Lung (tissue), 12 donors: ENCODE results near the gene PPP1R12C. TPM values are rescaled to one million over a fixed set of nuclear protein-coding genes. Genes with fewer than 3 reads are reported as not detected.
"Not testable (repeated sequence)": the region's sequence is repeated elsewhere in the genome, so short reads cannot be mapped to it uniquely, and the experiment has no call there.

Experiments used
- ATAC-seq: fragments of 200-7000 bp; cut with Tn5 transposase; one replicate; pipeline ENCODE4 v1.9.1; 2020; ENCODE audit warnings: moderate number of reproducible peaks; ENCODE audit not compliant: insufficient read depth, low FRiP score
- DNase-seq, 3 donors: peaks; one replicate each; pipeline ENCODE4 v3.0.0-alpha.2; 2013 to 2017
- H3K27ac ChIP-seq, 2 donors: one replicate each; pipeline ENCODE4 v1.5.1; 2013; ENCODE audit warnings: mild to moderate bottlenecking in 2 of 2, moderate library complexity in 2 of 2, control low read depth in 1 of 2, inconsistent platforms in 1 of 2, low read depth in 1 of 2, low read length in 1 of 2
- H3K27me3 ChIP-seq, 3 donors: one replicate each; pipeline ENCODE4 v1.5.1; 2013; ENCODE audit warnings: low read length in 2 of 3; ENCODE audit not compliant: control insufficient read depth in 3 of 3, insufficient read depth in 3 of 3
- H3K36me3 ChIP-seq, 4 donors: one replicate each; pipeline ENCODE4 v1.5.1; 2013; ENCODE audit warnings: low read length in 4 of 4, mild to moderate bottlenecking in 1 of 4, moderate library complexity in 1 of 4; ENCODE audit not compliant: control insufficient read depth in 4 of 4, insufficient read depth in 4 of 4
- H3K4me1 ChIP-seq, 5 donors: one replicate each; pipeline ENCODE4 v1.5.1; 2013; ENCODE audit warnings: low read length in 5 of 5, mild to moderate bottlenecking in 2 of 5, moderate library complexity in 1 of 5; ENCODE audit not compliant: control insufficient read depth in 5 of 5, insufficient read depth in 5 of 5
- H3K4me3 ChIP-seq: one replicate; pipeline ENCODE4 v1.5.1; 2013; ENCODE audit warnings: mild to moderate bottlenecking, control low read depth, moderate library complexity
- H3K9ac ChIP-seq, 2 donors: one replicate each; pipeline ENCODE4 v1.5.1; 2013; ENCODE audit warnings: low read length in 2 of 2, control low read depth in 1 of 2; ENCODE audit not compliant: insufficient read depth in 1 of 2
- H3K9me3 ChIP-seq, 4 donors: one replicate each; pipeline ENCODE4 v1.5.1; 2013; ENCODE audit warnings: low read length in 3 of 4, mild to moderate bottlenecking in 1 of 4, moderate library complexity in 1 of 4; ENCODE audit not compliant: control insufficient read depth in 4 of 4, insufficient read depth in 3 of 4
- WGBS, 2 donors: extraction: QIAGEN DNeasy Blood & Tissue Kit; methylation state at CpG; one replicate each; pipeline ENCODE4 v1.1.7; 2013; 5-methylcytosine and 5-hydroxymethylcytosine counted together
- polyA plus RNA-seq, 2 donors: library from polyadenylated mRNA; stranded (reverse); fragments of 200-250 nt; gene quantifications; one replicate each; pipeline ENCODE4 v1.2.1, GENCODE V29; 2013
- total RNA-seq, 2 donors: library from RNA; depleted of rRNA in 1 of 2; stranded (reverse); fragments of >200 nt in 1 of 2; gene quantifications; one replicate each; pipeline ENCODE4 v1.2.1, GENCODE V29; 2014 to 2021
- TF ChIP-seq, protein P1 (sequence below): IDR thresholded peaks from 2 replicates; pipeline ENCODE4 v1.5.1; 2012; ENCODE audit warnings: mild to moderate bottlenecking; ENCODE audit errors: control extremely low read depth, extremely low read depth
- donor health status: control.
- donor health status: control.
- donor health status: Bipolar disorder and iron deficiency.
- donor health status: healthy.
- donor health status: DM: yes; HTN: yes; CAD: no.

Gene PPP1R12C
- total and polyA plus RNA-seq, 4 donors = 47.4 to 163 (median 111) TPM

- Histone ChIP-seq H3K27me3 (no peaks in the 10 kb centered on the region), H3K4me3 (no peak overlapping the region), H3K9ac (no peak overlapping the region), H3K9me3 (no peaks in the 10 kb centered on the region), H3K4me1 (peaks cover 10 to 22% (median 19%) of the 10 kb centered on the region in 5 donors), H3K27ac (peak overlapping the region; percentile 0 to 4), H3K36me3 (peaks cover 0 to 25% (median 5%) of the 10 kb centered on the region in 4 donors)
- 82 to 91% methylated on average over 21 of the region's 21 CpGs for WGBS, 2 donors
- DNase-seq (no peak), ATAC-seq (no peak)
- TF ChIP-seq, protein P1, sequence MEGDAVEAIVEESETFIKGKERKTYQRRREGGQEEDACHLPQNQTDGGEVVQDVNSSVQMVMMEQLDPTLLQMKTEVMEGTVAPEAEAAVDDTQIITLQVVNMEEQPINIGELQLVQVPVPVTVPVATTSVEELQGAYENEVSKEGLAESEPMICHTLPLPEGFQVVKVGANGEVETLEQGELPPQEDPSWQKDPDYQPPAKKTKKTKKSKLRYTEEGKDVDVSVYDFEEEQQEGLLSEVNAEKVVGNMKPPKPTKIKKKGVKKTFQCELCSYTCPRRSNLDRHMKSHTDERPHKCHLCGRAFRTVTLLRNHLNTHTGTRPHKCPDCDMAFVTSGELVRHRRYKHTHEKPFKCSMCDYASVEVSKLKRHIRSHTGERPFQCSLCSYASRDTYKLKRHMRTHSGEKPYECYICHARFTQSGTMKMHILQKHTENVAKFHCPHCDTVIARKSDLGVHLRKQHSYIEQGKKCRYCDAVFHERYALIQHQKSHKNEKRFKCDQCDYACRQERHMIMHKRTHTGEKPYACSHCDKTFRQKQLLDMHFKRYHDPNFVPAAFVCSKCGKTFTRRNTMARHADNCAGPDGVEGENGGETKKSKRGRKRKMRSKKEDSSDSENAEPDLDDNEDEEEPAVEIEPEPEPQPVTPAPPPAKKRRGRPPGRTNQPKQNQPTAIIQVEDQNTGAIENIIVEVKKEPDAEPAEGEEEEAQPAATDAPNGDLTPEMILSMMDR = no peak
These were observed 6.1 kb downstream of the PPP1R12C start for GRCh38 chr19:55111238-55111831.

- ATAC-seq (no peak), DNase-seq (no peak)
- Histone ChIP-seq H3K27me3 (no peaks in the 10 kb centered on the region), H3K36me3 (peaks cover 0 to 28% (median 5%) of the 10 kb centered on the region in 4 donors), H3K4me3 (no peak overlapping the region), H3K9ac (no peak overlapping the region), H3K4me1 (peaks cover 2 to 14% (median 10%) of the 10 kb centered on the region in 5 donors), H3K9me3 (no peaks in the 10 kb centered on the region), H3K27ac (no peak overlapping the region)
- TF ChIP-seq, protein P1 = no peak
- 89 to 96% methylated on average over 20 of the region's 20 CpGs for WGBS, 2 donors
These were observed 7.7 kb downstream of the PPP1R12C start for GRCh38 chr19:55109527-55110291.

DNA sequence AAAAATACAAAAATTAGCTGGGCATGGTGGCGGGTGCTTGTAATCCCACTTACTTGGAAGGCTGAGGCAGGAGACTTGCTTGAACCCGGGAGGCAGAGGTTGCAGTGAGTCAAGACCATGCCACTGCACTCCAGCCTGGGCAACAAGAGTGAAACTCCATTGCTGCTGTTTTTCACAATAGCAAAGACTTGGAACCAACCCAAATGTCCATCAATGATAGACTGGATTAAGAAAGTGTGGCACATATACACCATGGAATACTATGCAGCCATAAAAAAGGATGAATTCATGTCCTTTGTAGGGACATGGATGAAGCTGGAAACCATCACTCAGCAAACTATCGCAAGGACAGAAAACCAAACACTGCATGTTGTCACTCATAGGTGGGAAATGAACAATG lies 10.2 kb downstream of the PPP1R12C start:
- WGBS, 2 donors = 96% methylated on average over 3 of the region's 3 CpGs
- H3K36me3 ChIP-seq = peaks cover under 1 to 29% (median 15%) of the 10 kb centered on the region in 4 donors
- ATAC-seq = not testable (repeated sequence)

GRCh38 chr19:55106591-55106990 lies 10.8 kb downstream of the PPP1R12C start:
- H3K27ac ChIP-seq = no peak overlapping the region
- no peaks in the 10 kb centered on the region for H3K4me1 ChIP-seq
- H3K4me3 ChIP-seq = no peak overlapping the region
- H3K9ac ChIP-seq = no peak overlapping the region
- no peak for ATAC-seq
- DNase-seq = no peak
- TF ChIP-seq, protein P1 = no peak
- H3K9me3 ChIP-seq = peaks cover 0 to 4% (median under 1%) of the 10 kb centered on the region in 4 donors
- H3K36me3 ChIP-seq = peaks cover 4 to 25% (median 18%) of the 10 kb centered on the region in 4 donors
- 90 to 93% methylated on average over 6 of the region's 6 CpGs for WGBS, 2 donors
- no peaks in the 10 kb centered on the region for H3K27me3 ChIP-seq

More for the DNA sequence above, 10.2 kb downstream of the PPP1R12C start:
- H3K27me3 ChIP-seq, H3K9ac ChIP-seq, DNase-seq, H3K4me3 ChIP-seq, H3K9me3 ChIP-seq, H3K27ac ChIP-seq, H3K4me1 ChIP-seq: not testable (repeated sequence)
